Endothelial cell of umbilical vein (primary cell): Measurements from ENCODE around the gene CPSF2. TPM values are rescaled to one million over a fixed set of nuclear protein-coding genes. Genes with fewer than 3 reads are reported as not detected.
A peak's percentile ranks its signal among the peaks of the same experiment; 100 is the strongest.

Source experiments
- BruUV-seq: library from RNA; stranded (reverse); fragments of 400-500 nt; replicated peaks from 2 replicates; lab custom pipeline; 2021; lab: Mats Ljungman, UMichigan
- CTCF ChIA-PET: fragments of 300-600, 350-600 bp; sonication (Branson Sonifier 250); formaldehyde crosslinking; loops from one replicate; lab custom pipeline; 2021; ENCODE audit warnings: antibody characterized with exemption, inconsistent platforms; lab: Charles Lee
- POLR2A ChIA-PET: fragments of 300-600, 350-600 bp; sonication (Branson Sonifier 250); formaldehyde crosslinking; loops from one replicate; lab custom pipeline; 2021; ENCODE audit warnings: antibody characterized with exemption, inconsistent platforms; lab: Charles Lee
- DNase-seq: peaks from one replicate; pipeline ENCODE4 v3.0.0-alpha.2; 2011; ENCODE audit warnings: low read depth, low spot score
- FAIRE-seq: peaks from 2 replicates; lab custom pipeline; 2011; peaks lifted over from hg19 to GRCh38; lab: Jason Lieb, UNC
- H2AFZ ChIP-seq: 2 replicates; pipeline ENCODE4 v1.6.0; 2012; ENCODE audit warnings: low read depth, low read length, control low read depth, inconsistent platforms
- H3K27ac ChIP-seq: 2 replicates; pipeline ENCODE4 v1.5.1; 2011; ENCODE audit warnings: low read depth, mild to moderate bottlenecking, control low read depth, low read length, moderate library complexity; ENCODE audit not compliant: insufficient read depth
- H3K27me3 ChIP-seq, 2 experiments: 2 replicates each; pipeline versions ENCODE4 v1.6.0 to v1.6.1; 2011; ENCODE audit warnings: low read length in 2 of 2, mixed read lengths in 1 of 2; ENCODE audit not compliant: control insufficient read depth in 2 of 2, insufficient read depth in 2 of 2
- H3K36me3 ChIP-seq, 2 experiments: 2 replicates in 1 of 2; 3 replicates in 1 of 2; pipeline ENCODE4 v1.5.1; 2011; ENCODE audit warnings: low read length in 2 of 2, mild to moderate bottlenecking in 1 of 2, moderate library complexity in 1 of 2; ENCODE audit not compliant: control insufficient read depth in 2 of 2, insufficient read depth in 2 of 2; ENCODE audit errors: extremely low read depth in 1 of 2
- H3K4me1 ChIP-seq: 3 replicates; pipeline ENCODE4 v1.5.1; 2011; ENCODE audit warnings: mild to moderate bottlenecking, low read length; ENCODE audit not compliant: control insufficient read depth, insufficient read depth; ENCODE audit errors: extremely low read depth
- H3K4me2 ChIP-seq: 2 replicates; pipeline ENCODE4 v1.6.1; 2011; ENCODE audit warnings: low read length, control low read depth, mixed read lengths; ENCODE audit not compliant: insufficient read depth
- H3K4me3 ChIP-seq, 3 experiments: fragments of 200-600 bp in 1 of 3; sonication (generic), shearing (Covaris generic) in 1 of 3; replicated peaks in 1 of 3; 2 replicates each; pipeline ENCODE4 v1.5.1; 2011 to 2016; ENCODE audit warnings: control low read depth in 3 of 3, low read length in 3 of 3, mild to moderate bottlenecking in 2 of 3, inconsistent platforms in 1 of 3, low read depth in 1 of 3, moderate library complexity in 1 of 3; ENCODE audit not compliant: insufficient read depth in 1 of 3
- H3K79me2 ChIP-seq: 2 replicates; pipeline ENCODE4 v1.6.0; 2012; ENCODE audit warnings: low read length, inconsistent platforms; ENCODE audit not compliant: control insufficient read depth, insufficient read depth
- H3K9ac ChIP-seq: replicated peaks from 2 replicates; pipeline ENCODE3; 2011; ENCODE audit warnings: low read length, control low read depth; ENCODE audit not compliant: insufficient read depth; ENCODE audit errors: extremely low read depth
- H3K9me1 ChIP-seq: replicated peaks from 3 replicates; pipeline ENCODE4 v1.6.0; 2011; ENCODE audit warnings: mild to moderate bottlenecking, low read length; ENCODE audit not compliant: control insufficient read depth, insufficient read depth; ENCODE audit errors: extremely low read depth
- H3K9me3 ChIP-seq: replicated peaks from 2 replicates; pipeline ENCODE4 v1.5.1; 2012; ENCODE audit warnings: low read length, inconsistent platforms; ENCODE audit not compliant: control insufficient read depth, insufficient read depth
- H4K20me1 ChIP-seq: replicated peaks from 2 replicates; pipeline ENCODE3; 2011; ENCODE audit warnings: mild to moderate bottlenecking, low read length; ENCODE audit not compliant: control insufficient read depth, insufficient read depth; ENCODE audit errors: extremely low read depth
- CTCF ChIP-seq, 2 donors: IDR thresholded peaks; 1 replicate in 1 of 2; 2 replicates in 1 of 2; pipeline ENCODE4 v1.5.1; 2011; ENCODE audit warnings: low read length in 2 of 2, mild to moderate bottlenecking in 2 of 2, moderate library complexity in 2 of 2, control low read depth in 1 of 2, inconsistent platforms in 1 of 2, low read depth in 1 of 2; ENCODE audit not compliant: insufficient read depth in 1 of 2; ENCODE audit errors: extremely low read depth in 1 of 2
- EZH2 ChIP-seq: IDR thresholded peaks from 2 replicates; pipeline ENCODE4 v1.6.1; 2012; ENCODE audit warnings: borderline replicate concordance, low read depth, mild to moderate bottlenecking, moderate library complexity, low read length, inconsistent platforms; ENCODE audit not compliant: severe bottlenecking
- JUN ChIP-seq: IDR thresholded peaks from 2 replicates; pipeline ENCODE4 v1.6.1; 2011; ENCODE audit warnings: borderline replicate concordance, low read depth; ENCODE audit not compliant: insufficient read length, insufficient read depth
- MAX ChIP-seq: IDR thresholded peaks from 2 replicates; pipeline ENCODE4 v1.6.1; 2011; ENCODE audit not compliant: insufficient read depth, insufficient read length
- MYC ChIP-seq: IDR thresholded peaks from one replicate; pipeline ENCODE4 v1.6.1; 2011; ENCODE audit warnings: mild to moderate bottlenecking, low read depth, low read length
- POLR2A ChIP-seq: IDR thresholded peaks from 2 replicates; pipeline ENCODE4 v1.6.1; 2012; ENCODE audit warnings: low read depth, mild to moderate bottlenecking, control low read depth, low read length
- POLR2AphosphoS5 ChIP-seq: IDR thresholded peaks from 2 replicates; pipeline ENCODE4 v1.6.1; 2012; ENCODE audit warnings: low read depth, mild to moderate bottlenecking, control low read depth, low read length, moderate library complexity; ENCODE audit not compliant: insufficient read depth
- dilution Hi-C: fragments of 300-500 bp; cut with MboI; formaldehyde crosslinking; loops from one replicate; pipeline ENCODE4 v1.15.0; 2019; ENCODE audit warnings: low sequenced_read_pairs; ENCODE audit not compliant: extremely low pct_ligation_motif_present
- intact Hi-C: fragments of 100-400 bp; cut with micrococcal nuclease; formaldehyde crosslinking; loops from one replicate; pipeline ENCODE4 v1.10.0; 2022
- polyA plus RNA-seq, 4 experiments: library from polyadenylated mRNA; depleted of rRNA in 3 of 4; stranded (reverse) in 3 of 4; unstranded in 1 of 4; fragments of >200 nt; gene quantifications; 2 replicates each; pipeline versions ENCODE4 v1.2.1 to v1.2.3, GENCODE V29; 2011 to 2012; ENCODE audit warnings: missing spikeins in 1 of 4
- total RNA-seq: library from RNA; stranded (reverse); gene quantifications from 2 replicates; pipeline ENCODE4 v1.2.3, GENCODE V29; 2021

The CPSF2 gene
- total and polyA plus RNA-seq, 2 donors (not counting 3 experiments of a cell fraction or from before 2014, with no cell fraction given): 8.3 to 81.7 TPM

GRCh38 chr14:92121207-92121669 lies 531 bp upstream of the CPSF2 start:
- no peaks in the 10 kb centered on the region for H3K9me1 ChIP-seq
- H3K4me2 ChIP-seq: peak overlapping the region; percentile 26
- H3K4me3 ChIP-seq: peak overlapping the region; percentile 40 to 89 (median 79)
- dilution Hi-C loops (no loop called here), intact Hi-C loops (loop anchor here (1.0 to 5.0 kb wide), 4 partner anchors 15 to 671 kb away; partner anchors contain the start of genes ATXN3, FBLN5 and GOLGA5)
- POLR2A ChIA-PET: interaction anchor here (0.5 to 2.5 kb wide), 6 partner anchors 10 to 673 kb away, joined by 3 to 15 read pairs (median 4); partner anchors contain the start of genes ATXN3 and GOLGA5
- BruUV-seq: TSS peak; percentile 55
- DNase-seq (peak; percentile 70), FAIRE-seq (no peak)
- H3K27ac ChIP-seq: peak overlapping the region; percentile 75
- H3K79me2 ChIP-seq: peaks cover 35% of the 10 kb centered on the region
- H4K20me1 ChIP-seq: no peaks in the 10 kb centered on the region
- no peaks in the 10 kb centered on the region for H3K36me3 ChIP-seq
- H3K9me3 ChIP-seq: no peaks in the 10 kb centered on the region
- H3K27me3 ChIP-seq: no peaks in the 10 kb centered on the region
- H2AFZ ChIP-seq: peak overlapping the region; percentile 74
- CTCF ChIA-PET: interaction anchor here (1.0 to 10.1 kb wide), 12 partner anchors 10 to 569 kb away, joined by 3 to 145 read pairs (median 4); partner anchors contain the start of gene ATXN3
- peak overlapping the region; percentile 92 for H3K9ac ChIP-seq
- peaks cover 7% of the 10 kb centered on the region for H3K4me1 ChIP-seq
- TF ChIP-seq POLR2AphosphoS5 (peak; percentile 38), POLR2A (peak; percentile 48), CTCF (IDR thresholded peaks at IDR 0.05; ENCODE audit: extremely low read depth in 1 of 2, insufficient read depth in 1 of 2, low read depth in 1 of 2, low read length in 2 of 2) (no peak), MYC (no peak)

DNA sequence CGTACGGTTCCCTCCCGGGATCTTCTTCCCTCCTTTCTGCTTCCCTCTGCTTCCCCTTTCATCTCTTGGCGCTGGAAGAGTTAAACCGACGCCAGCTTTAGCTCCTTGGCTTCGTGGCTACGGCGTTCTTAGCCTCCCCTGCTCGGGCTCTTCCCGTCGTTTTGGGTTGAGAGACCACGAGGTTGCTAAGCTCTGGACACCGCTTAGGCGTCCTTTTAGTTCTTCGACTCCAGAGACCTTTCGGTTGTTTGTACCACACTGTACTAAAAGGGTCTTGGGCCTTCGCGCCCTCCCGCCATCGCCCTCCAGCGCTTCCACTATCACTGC lies 545 bp downstream of the CPSF2 start:
- POLR2A ChIA-PET: interaction anchor here (1.0 to 2.5 kb wide), 3 partner anchors 16 to 672 kb away, joined by 3 to 15 read pairs (median 4); partner anchors contain the start of genes ATXN3 and GOLGA5
- H3K9me1 ChIP-seq: no peaks in the 10 kb centered on the region
- peak; percentile 65 for DNase-seq
- H3K4me2 ChIP-seq: peak overlapping the region; percentile 78
- TF ChIP-seq POLR2A (no peak), MAX (no peak), EZH2 (no peak), JUN (no peak)
- H3K4me1 ChIP-seq: peaks cover 7% of the 10 kb centered on the region
- intact Hi-C loops (loop anchor here (1.0 to 5.0 kb wide), 5 partner anchors 82 to 670 kb away; partner anchors contain the start of genes FBLN5, GOLGA5 and TRIP11), dilution Hi-C loops (no loop called here)
- H3K79me2 ChIP-seq: peaks cover 35% of the 10 kb centered on the region
- BruUV-seq: no TSS peak
- H3K27ac ChIP-seq: peak overlapping the region; percentile 75
- peak overlapping the region; percentile 74 for H2AFZ ChIP-seq
- no peak for FAIRE-seq
- H3K36me3 ChIP-seq: peaks cover 0 to 2% of the 10 kb centered on the region in 2 experiments
- peak overlapping the region; percentile 92 for H3K9ac ChIP-seq
- no peaks in the 10 kb centered on the region for H4K20me1 ChIP-seq
- H3K9me3 ChIP-seq: no peaks in the 10 kb centered on the region
- H3K4me3 ChIP-seq: peak overlapping the region; percentile 40 to 89 (median 79)
- no peaks in the 10 kb centered on the region for H3K27me3 ChIP-seq
- CTCF ChIA-PET: interaction anchor here (1.0 to 10.1 kb wide), 8 partner anchors 12 to 568 kb away, joined by 3 to 145 read pairs (median 5); partner anchors contain the start of gene ATXN3
